ENCODE results near the gene IRF2BP2. TPM values are rescaled to one million over a fixed set of nuclear protein-coding genes. Genes with fewer than 3 reads are reported as not detected.

Gene IRF2BP2
- total and polyA plus RNA-seq, 2 of the 13 experiments (the other 11 are each of a cell fraction or from before 2014, with no cell fraction given): 140 to 147 TPM

- 0 out of 2 replicates have a peak, but pooled peaks have one; percentile 83 for TF ChIP-seq ZNF414 (CRISPR knock-in tag; IDR thresholded peaks at IDR 0.05)
- 0 out of 2 replicates have a peak, but pooled peaks have one; percentile 43 for TF ChIP-seq AHDC1 (CRISPR knock-in tag; IDR thresholded peaks at IDR 0.05; ENCODE audit: borderline replicate concordance)
- TF ChIP-seq MXD4 (CRISPR knock-in tag; IDR thresholded peaks at IDR 0.05): peak; percentile 35; the same call in 1 of the 2 replicates
- TF ChIP-seq PPARG (CRISPR knock-in tag; conservative IDR thresholded peaks at IDR 0.05): no peak
- TF ChIP-seq ZNF549 (CRISPR knock-in tag; IDR thresholded peaks at IDR 0.05): no peak
- TF ChIP-seq IRX3 (CRISPR knock-in tag; IDR thresholded peaks at IDR 0.05; ENCODE audit: borderline replicate concordance, low read depth): no peak; the same call in 1 of the 2 replicates
- TF ChIP-seq MTA1 (CRISPR knock-in tag; IDR thresholded peaks at IDR 0.05; ENCODE audit: borderline replicate concordance): peak; percentile 92
- TF ChIP-seq ZNF138 (CRISPR knock-in tag; IDR thresholded peaks at IDR 0.05; ENCODE audit: low read depth): no peak; the same call in 1 of the 2 replicates
- no peak for TF ChIP-seq ZNF496 (CRISPR knock-in tag; IDR thresholded peaks at IDR 0.05; ENCODE audit: insufficient replicate concordance)
- TF ChIP-seq KIAA2018 (CRISPR knock-in tag; IDR thresholded peaks at IDR 0.05; ENCODE audit: borderline replicate concordance): no peak
- peak; percentile 17; the same call in 1 of the 3 replicates for TF ChIP-seq MXI1 (IDR thresholded peaks at IDR 0.05; ENCODE audit: borderline replicate concordance, low read depth, low read length)
- peak; percentile 94 for TF ChIP-seq SALL2 (CRISPR knock-in tag; IDR thresholded peaks at IDR 0.05)
- TF ChIP-seq SSRP1 (CRISPR knock-in tag; IDR thresholded peaks at IDR 0.05): peak; percentile 21; the same call in 1 of the 2 replicates
- TF ChIP-seq NR0B2 (CRISPR knock-in tag; IDR thresholded peaks at IDR 0.05): no peak; the same call in 1 of the 2 replicates
Observed at GRCh38 chr1:234610666-234611224, 767 bp upstream of the IRF2BP2 start (continued).

Measured in HepG2 (cell line).